Measurements from ENCODE around the gene CYTH1. TPM values are rescaled to one million over a fixed set of nuclear protein-coding genes. Genes with fewer than 3 reads are reported as not detected.
A peak's percentile ranks its signal among the peaks of the same experiment; 100 is the strongest.

Gene CYTH1
- polyA plus RNA-seq, 2 of the 4 experiments (the other 2 are of a cell fraction), result 38.5 to 46.2 TPM

DNA sequence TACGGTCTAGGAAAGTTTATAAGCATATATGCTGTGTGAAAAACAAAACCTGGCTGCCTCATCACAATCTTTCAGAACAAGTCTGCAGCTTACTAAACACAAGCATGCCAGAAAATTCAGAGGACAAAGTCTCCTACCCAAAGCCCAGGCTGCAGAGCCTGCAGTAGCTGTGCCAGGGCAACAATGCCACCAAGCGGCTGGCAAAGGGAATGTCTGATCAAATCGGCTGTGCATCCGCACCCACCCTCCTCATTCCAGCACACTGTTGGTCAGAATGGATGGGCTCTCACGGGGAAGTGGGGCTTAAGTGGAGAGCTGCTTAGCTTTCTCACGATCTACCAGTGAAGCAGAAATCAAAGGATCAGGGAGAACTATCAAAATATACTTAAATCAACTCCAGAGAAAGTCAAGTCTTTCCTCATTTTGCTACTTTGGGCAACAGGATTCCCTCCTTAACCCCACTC is 73.5 kb downstream of the CYTH1 start:
- H3K9me3 ChIP-seq, result no peaks in the 10 kb centered on the region
- FAIRE-seq (peak; percentile 96), DNase-seq (ENCODE audit: low read depth in 1 of 2, low spot score in 1 of 2) (peak; percentile 92 to 99), ATAC-seq (peak; percentile 97 to 98)
- H3K4me2 ChIP-seq, result peak overlapping the region; percentile 53
- TF ChIP-seq, protein P1, sequence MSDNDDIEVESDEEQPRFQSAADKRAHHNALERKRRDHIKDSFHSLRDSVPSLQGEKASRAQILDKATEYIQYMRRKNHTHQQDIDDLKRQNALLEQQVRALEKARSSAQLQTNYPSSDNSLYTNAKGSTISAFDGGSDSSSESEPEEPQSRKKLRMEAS (IDR thresholded peaks at IDR 0.05), result peak; percentile 70
- TF ChIP-seq, protein P2, sequence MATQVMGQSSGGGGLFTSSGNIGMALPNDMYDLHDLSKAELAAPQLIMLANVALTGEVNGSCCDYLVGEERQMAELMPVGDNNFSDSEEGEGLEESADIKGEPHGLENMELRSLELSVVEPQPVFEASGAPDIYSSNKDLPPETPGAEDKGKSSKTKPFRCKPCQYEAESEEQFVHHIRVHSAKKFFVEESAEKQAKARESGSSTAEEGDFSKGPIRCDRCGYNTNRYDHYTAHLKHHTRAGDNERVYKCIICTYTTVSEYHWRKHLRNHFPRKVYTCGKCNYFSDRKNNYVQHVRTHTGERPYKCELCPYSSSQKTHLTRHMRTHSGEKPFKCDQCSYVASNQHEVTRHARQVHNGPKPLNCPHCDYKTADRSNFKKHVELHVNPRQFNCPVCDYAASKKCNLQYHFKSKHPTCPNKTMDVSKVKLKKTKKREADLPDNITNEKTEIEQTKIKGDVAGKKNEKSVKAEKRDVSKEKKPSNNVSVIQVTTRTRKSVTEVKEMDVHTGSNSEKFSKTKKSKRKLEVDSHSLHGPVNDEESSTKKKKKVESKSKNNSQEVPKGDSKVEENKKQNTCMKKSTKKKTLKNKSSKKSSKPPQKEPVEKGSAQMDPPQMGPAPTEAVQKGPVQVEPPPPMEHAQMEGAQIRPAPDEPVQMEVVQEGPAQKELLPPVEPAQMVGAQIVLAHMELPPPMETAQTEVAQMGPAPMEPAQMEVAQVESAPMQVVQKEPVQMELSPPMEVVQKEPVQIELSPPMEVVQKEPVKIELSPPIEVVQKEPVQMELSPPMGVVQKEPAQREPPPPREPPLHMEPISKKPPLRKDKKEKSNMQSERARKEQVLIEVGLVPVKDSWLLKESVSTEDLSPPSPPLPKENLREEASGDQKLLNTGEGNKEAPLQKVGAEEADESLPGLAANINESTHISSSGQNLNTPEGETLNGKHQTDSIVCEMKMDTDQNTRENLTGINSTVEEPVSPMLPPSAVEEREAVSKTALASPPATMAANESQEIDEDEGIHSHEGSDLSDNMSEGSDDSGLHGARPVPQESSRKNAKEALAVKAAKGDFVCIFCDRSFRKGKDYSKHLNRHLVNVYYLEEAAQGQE (IDR thresholded peaks at IDR 0.05), result no peak
- TF ChIP-seq RAD21 (conservative IDR thresholded peaks at IDR 0.05 in 1 of 2, IDR thresholded peaks at IDR 0.05 in 1 of 2), result peak; percentile 100
- peak; percentile 100 for TF ChIP-seq SMC3 (IDR thresholded peaks at IDR 0.05)
- TF ChIP-seq, protein P3, sequence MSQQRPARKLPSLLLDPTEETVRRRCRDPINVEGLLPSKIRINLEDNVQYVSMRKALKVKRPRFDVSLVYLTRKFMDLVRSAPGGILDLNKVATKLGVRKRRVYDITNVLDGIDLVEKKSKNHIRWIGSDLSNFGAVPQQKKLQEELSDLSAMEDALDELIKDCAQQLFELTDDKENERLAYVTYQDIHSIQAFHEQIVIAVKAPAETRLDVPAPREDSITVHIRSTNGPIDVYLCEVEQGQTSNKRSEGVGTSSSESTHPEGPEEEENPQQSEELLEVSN (IDR thresholded peaks at IDR 0.05; ENCODE audit: borderline replicate concordance, low read depth), result 0 out of 2 replicates have a peak, but pooled peaks have one; percentile 12
- TF ChIP-seq, protein P4, sequence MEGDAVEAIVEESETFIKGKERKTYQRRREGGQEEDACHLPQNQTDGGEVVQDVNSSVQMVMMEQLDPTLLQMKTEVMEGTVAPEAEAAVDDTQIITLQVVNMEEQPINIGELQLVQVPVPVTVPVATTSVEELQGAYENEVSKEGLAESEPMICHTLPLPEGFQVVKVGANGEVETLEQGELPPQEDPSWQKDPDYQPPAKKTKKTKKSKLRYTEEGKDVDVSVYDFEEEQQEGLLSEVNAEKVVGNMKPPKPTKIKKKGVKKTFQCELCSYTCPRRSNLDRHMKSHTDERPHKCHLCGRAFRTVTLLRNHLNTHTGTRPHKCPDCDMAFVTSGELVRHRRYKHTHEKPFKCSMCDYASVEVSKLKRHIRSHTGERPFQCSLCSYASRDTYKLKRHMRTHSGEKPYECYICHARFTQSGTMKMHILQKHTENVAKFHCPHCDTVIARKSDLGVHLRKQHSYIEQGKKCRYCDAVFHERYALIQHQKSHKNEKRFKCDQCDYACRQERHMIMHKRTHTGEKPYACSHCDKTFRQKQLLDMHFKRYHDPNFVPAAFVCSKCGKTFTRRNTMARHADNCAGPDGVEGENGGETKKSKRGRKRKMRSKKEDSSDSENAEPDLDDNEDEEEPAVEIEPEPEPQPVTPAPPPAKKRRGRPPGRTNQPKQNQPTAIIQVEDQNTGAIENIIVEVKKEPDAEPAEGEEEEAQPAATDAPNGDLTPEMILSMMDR (IDR thresholded peaks at IDR 0.05), result peak; percentile 99
- no peak for TF ChIP-seq NPAS2 (CRISPR knock-in tag; IDR thresholded peaks at IDR 0.05; ENCODE audit: borderline replicate concordance)
- TF ChIP-seq JUN (IDR thresholded peaks at IDR 0.05), result peak in 1 of 2 experiments; percentile 46; a peak in 2 of 5 replicates
- TF ChIP-seq, protein P5, sequence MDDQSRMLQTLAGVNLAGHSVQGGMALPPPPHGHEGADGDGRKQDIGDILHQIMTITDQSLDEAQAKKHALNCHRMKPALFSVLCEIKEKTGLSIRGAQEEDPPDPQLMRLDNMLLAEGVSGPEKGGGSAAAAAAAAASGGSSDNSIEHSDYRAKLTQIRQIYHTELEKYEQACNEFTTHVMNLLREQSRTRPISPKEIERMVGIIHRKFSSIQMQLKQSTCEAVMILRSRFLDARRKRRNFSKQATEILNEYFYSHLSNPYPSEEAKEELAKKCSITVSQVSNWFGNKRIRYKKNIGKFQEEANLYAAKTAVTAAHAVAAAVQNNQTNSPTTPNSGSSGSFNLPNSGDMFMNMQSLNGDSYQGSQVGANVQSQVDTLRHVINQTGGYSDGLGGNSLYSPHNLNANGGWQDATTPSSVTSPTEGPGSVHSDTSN (IDR thresholded peaks at IDR 0.05), result 0 out of 2 replicates have a peak, but pooled peaks have one; percentile 3
- 0 out of 2 replicates have a peak, but pooled peaks have one; percentile 9 for TF ChIP-seq MYC (IDR thresholded peaks at IDR 0.05; ENCODE audit: borderline replicate concordance, low read length)
- CTCF ChIA-PET, result interaction anchor here (0.6 to 16.2 kb wide), 95 partner anchors 9 to 482 kb away, joined by 3 to 488 read pairs (median 6); no protein-coding TSS in a partner anchor
- POLR2A ChIA-PET, result interaction anchor here (1.1 to 3.3 kb wide), 5 partner anchors 28 to 349 kb away, joined by 3 to 37 read pairs (median 5); partner anchors contain the start of gene SOCS3
- peaks cover 48% of the 10 kb centered on the region for H3K4me1 ChIP-seq
- H3K4me3 ChIP-seq, result no peak overlapping the region
- under 1% methylated on average over 6 of the region's 6 CpGs for WGBS (ENCODE audit: missing lambda C conversion rate)
- peak overlapping the region; percentile 78 to 88 for H3K27ac ChIP-seq

DNA sequence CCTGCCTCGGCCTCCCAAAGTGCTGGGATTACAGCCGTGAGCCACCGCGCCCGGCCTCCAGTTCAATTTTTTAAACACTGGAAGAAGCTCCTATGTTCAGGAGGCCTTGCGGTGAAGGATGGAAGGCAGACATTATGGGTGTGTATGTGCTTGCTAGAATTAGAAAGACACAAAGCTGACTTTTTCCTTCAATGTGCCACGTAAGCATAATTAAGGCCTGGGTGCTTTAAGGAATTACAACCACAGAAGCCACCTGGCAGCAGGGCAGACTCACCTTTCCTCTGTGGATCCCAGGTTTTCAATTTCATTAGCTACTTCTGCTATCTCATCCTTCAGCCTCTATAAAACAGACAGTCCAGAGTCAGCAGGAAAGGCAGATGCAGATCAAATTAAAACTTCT is 74.2 kb downstream of the CYTH1 start:
- Histone ChIP-seq H3K9me3 (no peaks in the 10 kb centered on the region), H3K4me3 (no peak overlapping the region), H3K4me1 (peaks cover 48% of the 10 kb centered on the region), H3K27ac (peak overlapping the region; percentile 78 to 88), H3K4me2 (peak overlapping the region; percentile 53)
- ChIA-PET POLR2A (interaction anchor here (1.1 to 3.3 kb wide), 3 partner anchors 29 to 211 kb away, joined by 3 to 37 read pairs (median 15); no protein-coding TSS in a partner anchor), CTCF (interaction anchor here (0.6 to 16.2 kb wide), 86 partner anchors 8 to 482 kb away, joined by 3 to 488 read pairs (median 6); no protein-coding TSS in a partner anchor)
- ATAC-seq (peak in 1 of 2 experiments; percentile 4; a peak in 1 of 6 replicates), FAIRE-seq (no peak), DNase-seq (ENCODE audit: low read depth in 1 of 2, low spot score in 1 of 2) (no peak)
- TF ChIP-seq, protein P5 (IDR thresholded peaks at IDR 0.05), result no peak
- no peak for TF ChIP-seq ZFP36 (IDR thresholded peaks at IDR 0.05; ENCODE audit: borderline replicate concordance, partially characterized antibody)
- TF ChIP-seq, protein P2 (IDR thresholded peaks at IDR 0.05), result no peak
- TF ChIP-seq EHF (CRISPR knock-in tag; IDR thresholded peaks at IDR 0.05), result no peak
- no peak for TF ChIP-seq RFX5 (IDR thresholded peaks at IDR 0.05)
- no peak for TF ChIP-seq CEBPB (IDR thresholded peaks at IDR 0.05)
- no peak for TF ChIP-seq MAZ (IDR thresholded peaks at IDR 0.05; ENCODE audit: borderline replicate concordance, low read depth, low read length)
- no peak for TF ChIP-seq HOXB13 (CRISPR knock-in tag; IDR thresholded peaks at IDR 0.05; ENCODE audit: low read depth)
- peak; percentile 90 for TF ChIP-seq MAFK (IDR thresholded peaks at IDR 0.05; ENCODE audit: partially characterized antibody)
- TF ChIP-seq, protein P3 (IDR thresholded peaks at IDR 0.05; ENCODE audit: borderline replicate concordance, low read depth), result no peak
- no peak for TF ChIP-seq ESRRA (IDR thresholded peaks at IDR 0.05; ENCODE audit: borderline replicate concordance, low read length)
- peak in 1 of 2 experiments; percentile 3; a peak in 1 of 5 replicates for TF ChIP-seq JUN (IDR thresholded peaks at IDR 0.05)
- no peak for TF ChIP-seq TP53 (CRISPR knock-in tag; IDR thresholded peaks at IDR 0.05)
- TF ChIP-seq, protein P1 (IDR thresholded peaks at IDR 0.05), result no peak
- 92% methylated on average over 7 of the region's 7 CpGs for WGBS (ENCODE audit: missing lambda C conversion rate)
